Measurements from ENCODE around the gene MRPL10.

Gene MRPL10

GRCh38 chr17:47875011-47875985, 44.0 kb upstream of the MRPL10 start:
- FAIRE-seq = no peak
- no peak for TF ChIP-seq CTCF (IDR thresholded peaks at IDR 0.05; ENCODE audit: insufficient read depth, missing control alignments)
- DNase-seq (ENCODE audit: insufficient read length, low spot score) = no peak

DNA sequence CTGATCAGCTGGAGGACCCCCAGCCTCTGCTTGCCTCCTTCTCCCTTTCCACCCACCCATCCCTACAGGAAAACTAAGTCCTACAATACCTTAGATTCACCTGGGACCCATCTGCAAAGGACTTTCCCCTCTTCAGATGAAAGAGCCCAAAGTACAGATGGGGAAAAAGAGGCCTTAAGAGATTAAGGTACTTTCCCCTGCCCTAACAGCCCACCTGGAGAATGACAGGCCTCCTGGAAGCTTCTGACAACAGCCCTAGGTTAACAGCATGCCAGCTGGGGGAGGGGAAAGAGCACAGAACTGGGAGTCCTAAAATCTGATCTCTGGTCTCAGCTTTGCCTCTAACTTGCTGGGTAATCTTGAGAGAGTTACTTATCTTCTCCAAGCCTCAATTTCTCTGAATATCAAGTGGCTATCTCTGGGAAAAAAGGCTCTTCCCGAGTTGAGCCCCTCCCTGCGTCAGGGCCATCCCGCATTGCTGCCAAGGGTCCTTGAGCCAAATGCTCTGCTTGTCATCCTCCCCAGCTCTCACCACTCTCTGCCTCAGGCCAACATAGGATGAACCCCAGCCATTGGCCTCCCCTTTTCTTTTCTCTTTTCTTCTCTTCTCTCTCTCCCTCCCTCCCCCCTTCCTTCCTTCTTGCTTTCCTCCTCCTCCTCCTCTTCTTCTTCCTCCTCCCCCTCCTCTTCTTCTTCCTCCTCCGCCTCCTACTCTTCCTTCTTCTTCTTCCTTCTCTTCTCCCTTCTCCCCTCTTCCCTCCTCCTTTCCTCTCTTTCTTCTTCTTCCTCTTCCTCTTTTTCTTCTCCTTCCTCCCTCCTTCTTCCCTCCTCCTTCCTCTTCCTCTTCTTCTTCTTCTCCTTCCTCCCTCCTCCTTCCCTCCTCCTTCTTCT, 42.1 kb upstream of the MRPL10 start:
- TF ChIP-seq CTCF (IDR thresholded peaks at IDR 0.05; ENCODE audit: insufficient read depth, missing control alignments) = no peak
- DNase-seq (ENCODE audit: insufficient read length, low spot score) = no peak
- FAIRE-seq = no peak

GRCh38 chr17:47872651-47873161, 41.4 kb upstream of the MRPL10 start:
- DNase-seq (ENCODE audit: insufficient read length, low spot score) (no peak), FAIRE-seq (no peak)
- TF ChIP-seq CTCF (IDR thresholded peaks at IDR 0.05; ENCODE audit: insufficient read depth, missing control alignments) = no peak

- DNase-seq (ENCODE audit: insufficient read length, low spot score) (no peak), FAIRE-seq (no peak)
- TF ChIP-seq CTCF (IDR thresholded peaks at IDR 0.05; ENCODE audit: insufficient read depth, missing control alignments) = no peak
Observed at GRCh38 chr17:47872019-47872650, 40.8 kb upstream of the MRPL10 start.

DNA sequence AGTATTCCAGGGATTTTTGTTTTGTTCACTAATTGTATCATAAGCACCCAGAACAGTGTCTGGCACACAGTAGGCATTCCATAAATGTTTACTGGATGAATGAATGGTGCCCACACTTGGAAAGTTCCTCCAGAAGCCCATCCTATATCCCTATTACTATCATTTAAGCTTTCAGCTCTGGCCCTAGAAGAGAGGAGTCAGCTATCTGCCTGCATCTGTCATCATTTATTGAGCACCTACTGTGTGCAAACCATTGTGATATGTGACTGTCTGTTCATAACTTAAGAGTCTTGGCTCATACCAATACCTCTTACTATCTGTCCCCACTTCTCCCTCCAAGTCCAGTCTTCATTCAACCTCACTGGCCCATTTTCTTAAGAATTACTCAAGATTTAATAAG, 39.7 kb upstream of the MRPL10 start:
- TF ChIP-seq CTCF (IDR thresholded peaks at IDR 0.05; ENCODE audit: insufficient read depth, missing control alignments) = no peak
- no peak for DNase-seq (ENCODE audit: insufficient read length, low spot score)
- FAIRE-seq = no peak

DNA sequence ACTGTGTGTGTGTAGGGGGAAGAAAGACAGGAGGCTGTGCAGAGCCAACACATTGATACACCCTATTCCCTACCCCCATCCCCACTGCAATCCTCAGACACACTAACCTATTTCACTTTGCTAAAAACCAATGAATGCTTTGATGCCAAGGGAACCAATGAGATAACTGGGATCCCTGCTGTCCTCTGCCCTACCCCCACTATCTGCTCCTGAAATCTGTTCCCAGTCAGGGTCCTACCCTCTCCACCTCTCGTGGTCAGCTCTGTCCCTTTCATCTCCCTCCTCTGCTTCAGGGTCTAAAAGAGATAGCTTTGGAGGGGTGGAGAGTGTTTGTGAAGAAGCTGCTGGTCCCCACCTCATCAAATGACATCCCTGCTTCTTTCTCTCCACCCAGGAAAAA, 38.7 kb upstream of the MRPL10 start:
- DNase-seq (ENCODE audit: insufficient read length, low spot score) (no peak), FAIRE-seq (no peak)
- no peak for TF ChIP-seq CTCF (IDR thresholded peaks at IDR 0.05; ENCODE audit: insufficient read depth, missing control alignments)

Data from D721Med (cell line).